ENCODE results near the gene RSAD2. TPM values are rescaled to one million over a fixed set of nuclear protein-coding genes. Genes with fewer than 3 reads are reported as not detected.

Gene RSAD2
- total and polyA plus RNA-seq, 2 of the 4 experiments (the other 2 are of a cell fraction): not detected

DNA sequence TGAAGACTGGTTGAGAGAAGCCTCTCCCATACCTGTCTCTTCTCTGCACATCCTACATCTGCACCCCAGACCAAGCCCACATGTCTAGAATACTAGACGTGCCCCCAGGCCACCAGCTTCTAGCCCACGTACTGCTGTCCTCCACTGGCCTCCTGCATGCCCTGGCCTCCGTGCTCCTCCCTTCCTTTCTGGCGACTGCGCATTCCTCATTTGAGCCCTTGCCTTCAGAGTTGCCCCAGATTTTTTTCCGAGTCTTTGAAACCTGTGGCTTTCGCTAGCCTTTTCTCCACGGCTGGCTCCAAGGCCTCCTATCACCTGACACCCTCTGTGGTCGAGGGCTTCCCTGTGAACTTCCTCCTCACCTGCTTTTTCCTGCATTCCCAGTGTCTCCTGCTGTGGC lies 50.9 kb downstream of the RSAD2 start:
- Histone ChIP-seq H2BK15ac (ENCODE audit: low read depth, low read length) (no peak overlapping the region), H3K56ac (ENCODE audit: extremely low read depth, insufficient read depth, low read length) (no peak overlapping the region), H3K9me1 (ENCODE audit: insufficient read depth, low read length) (no peaks in the 10 kb centered on the region), H3K27ac (ENCODE audit: insufficient read depth, low read length) (no peak overlapping the region), H3K9ac (ENCODE audit: low read depth, low read length) (no peak overlapping the region), H3K18ac (ENCODE audit: low read depth, low read length) (no peak overlapping the region), H2BK120ac (ENCODE audit: low read depth, low read length) (no peak overlapping the region), H3K79me1 (ENCODE audit: low read depth in 1 of 2, low read length in 2 of 2) (no peaks in the 10 kb centered on the region), H3K27me3 (ENCODE audit: control insufficient read depth, insufficient read depth, low read length) (no peaks in the 10 kb centered on the region; the same call in 1 of the 2 replicates), H3K4me1 (ENCODE audit: control insufficient read depth, insufficient read depth, low read length) (no peaks in the 10 kb centered on the region), H3K4ac (ENCODE audit: low read depth, low read length) (no peak overlapping the region), H4K5ac (ENCODE audit: low read depth, low read length) (no peak overlapping the region), H3K4me2 (ENCODE audit: low read depth, low read length) (no peak overlapping the region), H2BK5ac (ENCODE audit: low read depth, low read length, poor library complexity, severe bottlenecking) (no peak overlapping the region), H2BK20ac (ENCODE audit: low read depth, low read length) (no peak overlapping the region), H3K4me3 (ENCODE audit: insufficient read depth, low read depth, low read length) (no peak overlapping the region), H3K23ac (ENCODE audit: low read depth, low read length) (no peak overlapping the region), H4K8ac (ENCODE audit: low read depth in 2 of 2, low read length in 2 of 2) (no peak overlapping the region), H2AFZ (replicated peaks; ENCODE audit: low read length, poor library complexity) (no peak overlapping the region), H2AK5ac (ENCODE audit: low read depth, low read length) (no peak overlapping the region), H3K9me3 (ENCODE audit: control insufficient read depth, insufficient read depth, low read length) (no peaks in the 10 kb centered on the region), H2AK9ac (replicated peaks; ENCODE audit: low read depth, low read length, poor library complexity) (no peak overlapping the region), H4K91ac (ENCODE audit: insufficient read depth, low read depth, low read length) (no peak overlapping the region), H3K36me3 (ENCODE audit: control insufficient read depth, insufficient read depth, low read length) (no peaks in the 10 kb centered on the region), H4K20me1 (ENCODE audit: insufficient read depth, low read length) (no peaks in the 10 kb centered on the region), H3K14ac (replicated peaks; ENCODE audit: low read depth, low read length) (no peak overlapping the region)
- intact Hi-C loops (cut with micrococcal nuclease): no loop called here
- no peak for DNase-seq
- TF ChIP-seq RAD21 (IDR thresholded peaks at IDR 0.05; ENCODE audit: low read length) (no peak), CHD1 (IDR thresholded peaks at IDR 0.05; ENCODE audit: low read depth, low read length) (no peak), RFX5 (IDR thresholded peaks at IDR 0.05; ENCODE audit: low read depth, low read length) (no peak), CEBPB (IDR thresholded peaks at IDR 0.05; ENCODE audit: low read depth, low read length) (no peak), FOS (IDR thresholded peaks at IDR 0.05; ENCODE audit: low read depth, low read length) (no peak), BHLHE40 (IDR thresholded peaks at IDR 0.05; ENCODE audit: low read depth, low read length) (no peak), MXI1 (IDR thresholded peaks at IDR 0.05; ENCODE audit: borderline replicate concordance, low read depth, low read length) (no peak), SMC3 (IDR thresholded peaks at IDR 0.05; ENCODE audit: low read depth, low read length) (no peak), MAFK (IDR thresholded peaks at IDR 0.05; ENCODE audit: low read depth, low read length) (no peak), POLR2A (IDR thresholded peaks at IDR 0.05; ENCODE audit: low read depth, low read length) (no peak), RCOR1 (IDR thresholded peaks at IDR 0.05; ENCODE audit: insufficient replicate concordance, low read length) (no peak), CTCF (conservative IDR thresholded peaks at IDR 0.05; ENCODE audit: low read depth, low read length) (no peak), NFE2L2 (IDR thresholded peaks at IDR 0.05; ENCODE audit: low read depth, low read length) (no peak)
- TF ChIP-seq, protein P1, sequence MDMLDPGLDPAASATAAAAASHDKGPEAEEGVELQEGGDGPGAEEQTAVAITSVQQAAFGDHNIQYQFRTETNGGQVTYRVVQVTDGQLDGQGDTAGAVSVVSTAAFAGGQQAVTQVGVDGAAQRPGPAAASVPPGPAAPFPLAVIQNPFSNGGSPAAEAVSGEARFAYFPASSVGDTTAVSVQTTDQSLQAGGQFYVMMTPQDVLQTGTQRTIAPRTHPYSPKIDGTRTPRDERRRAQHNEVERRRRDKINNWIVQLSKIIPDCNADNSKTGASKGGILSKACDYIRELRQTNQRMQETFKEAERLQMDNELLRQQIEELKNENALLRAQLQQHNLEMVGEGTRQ (IDR thresholded peaks at IDR 0.05; ENCODE audit: low read depth, low read length): no peak
- TF ChIP-seq, protein P2, sequence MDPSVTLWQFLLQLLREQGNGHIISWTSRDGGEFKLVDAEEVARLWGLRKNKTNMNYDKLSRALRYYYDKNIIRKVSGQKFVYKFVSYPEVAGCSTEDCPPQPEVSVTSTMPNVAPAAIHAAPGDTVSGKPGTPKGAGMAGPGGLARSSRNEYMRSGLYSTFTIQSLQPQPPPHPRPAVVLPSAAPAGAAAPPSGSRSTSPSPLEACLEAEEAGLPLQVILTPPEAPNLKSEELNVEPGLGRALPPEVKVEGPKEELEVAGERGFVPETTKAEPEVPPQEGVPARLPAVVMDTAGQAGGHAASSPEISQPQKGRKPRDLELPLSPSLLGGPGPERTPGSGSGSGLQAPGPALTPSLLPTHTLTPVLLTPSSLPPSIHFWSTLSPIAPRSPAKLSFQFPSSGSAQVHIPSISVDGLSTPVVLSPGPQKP (IDR thresholded peaks at IDR 0.05; ENCODE audit: borderline replicate concordance, low read depth, low read length): no peak
- BruUV-seq (replicated peaks): no TSS peak
- in situ Hi-C loops (cut with MboI; ENCODE audit: low sequenced_read_pairs): no loop called here
- no peak for ATAC-seq (ENCODE audit: low read depth)
- WGBS, 2 experiments (ENCODE audit: extremely low coverage in 2 of 2, insufficient read length in 1 of 2): 71% methylated on average over 7 of the region's 9 CpGs; no CpG with 5 or more reads in 1 of the 2 experiments
- dilution Hi-C loops (cut with HindIII; ENCODE audit: low sequenced_read_pairs, unreplicated experiment): no loop called here
- ChIA-PET POLR2A (ENCODE audit: unreplicated experiment) (no interaction called here), CTCF (no interaction called here)

Data from IMR-90 (cell line).